HG03108 (cell line): ENCODE measurements around the gene SLC4A9.

Experiments
- ATAC-seq: cut with Tn5 transposase; IDR thresholded peaks from one replicate; pipeline ENCODE4 v1.9.1; 2021; ENCODE audit warnings: moderate library complexity; ENCODE audit not compliant: unreplicated experiment

The SLC4A9 gene

DNA sequence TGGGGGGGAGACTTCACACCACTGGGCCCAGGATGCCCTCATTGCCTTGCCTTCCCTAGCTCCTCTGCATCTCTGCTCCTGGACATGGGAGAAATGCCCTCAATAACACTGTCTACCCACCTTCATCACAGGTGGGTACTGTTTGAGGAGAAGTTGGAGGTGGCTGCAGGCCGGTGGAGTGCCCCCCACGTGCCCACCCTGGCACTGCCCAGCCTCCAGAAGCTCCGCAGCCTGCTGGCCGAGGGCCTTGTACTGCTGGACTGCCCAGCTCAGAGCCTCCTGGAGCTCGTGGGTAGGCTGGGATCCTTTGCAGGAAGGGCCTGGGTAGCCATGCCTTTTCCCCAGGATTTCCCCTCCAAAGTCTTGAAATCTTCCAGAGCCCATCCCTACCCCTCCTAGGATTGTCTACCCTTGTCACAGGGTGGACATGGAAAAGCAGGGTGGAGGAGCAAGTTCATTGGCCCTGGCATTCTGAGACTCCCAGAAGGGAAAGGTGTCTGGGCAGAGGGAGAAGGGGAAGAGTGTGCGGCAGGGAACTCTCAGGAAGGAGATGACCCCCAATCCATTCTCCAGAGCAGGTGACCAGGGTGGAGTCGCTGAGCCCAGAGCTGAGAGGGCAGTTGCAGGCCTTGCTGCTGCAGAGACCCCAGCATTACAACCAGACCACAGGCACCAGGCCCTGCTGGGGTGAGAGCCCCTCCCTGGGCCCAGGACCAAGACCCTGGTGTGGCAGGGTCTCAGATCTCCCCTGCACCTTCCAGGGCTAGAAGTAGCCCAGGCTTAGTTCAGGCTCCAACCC is 886 bp downstream of the SLC4A9 start:
- no peak for ATAC-seq

- ATAC-seq, result no peak
Observed at GRCh38 chr5:140361901-140362300, 1.9 kb downstream of the SLC4A9 start.

GRCh38 chr5:140362311-140362710 is 2.3 kb downstream of the SLC4A9 start:
- ATAC-seq, result no peak

DNA sequence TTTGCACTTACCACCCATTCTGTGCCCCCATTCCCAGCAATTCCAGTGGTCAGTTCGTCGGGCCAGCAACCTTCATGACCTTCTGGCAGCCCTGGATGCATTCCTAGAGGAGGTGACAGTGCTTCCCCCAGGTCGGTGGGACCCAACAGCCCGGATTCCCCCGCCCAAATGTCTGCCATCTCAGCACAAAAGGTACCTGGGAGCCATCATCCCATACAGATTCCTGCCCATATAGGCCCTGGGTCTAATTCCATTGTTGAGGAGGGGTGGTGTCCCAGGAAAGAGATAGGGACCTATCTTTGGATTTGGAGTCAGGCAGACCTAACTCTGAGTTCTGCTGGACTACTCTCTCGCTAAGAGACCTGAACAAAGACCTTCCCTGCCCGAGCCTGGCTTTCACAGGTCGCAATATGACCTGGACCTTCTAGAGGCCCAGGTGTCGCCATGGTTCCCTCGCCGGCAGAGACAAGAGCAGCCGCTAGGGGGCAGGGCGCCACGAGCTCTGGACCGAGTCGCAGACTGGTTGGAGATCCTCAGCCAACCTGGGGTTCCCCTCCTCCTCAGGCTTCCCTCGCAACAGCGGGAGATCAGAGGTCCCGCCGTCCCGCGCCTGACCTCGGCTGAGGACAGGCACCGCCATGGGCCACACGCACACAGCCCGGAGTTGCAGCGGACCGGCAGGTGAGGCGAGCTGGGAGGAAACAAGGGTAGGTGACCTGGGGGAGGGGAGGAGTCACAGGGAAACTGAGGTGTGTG is 3.1 kb downstream of the SLC4A9 start:
- peak; percentile 88 for ATAC-seq

- ATAC-seq, result no peak
Observed at GRCh38 chr5:140363631-140364471, 3.9 kb downstream of the SLC4A9 start.

GRCh38 chr5:140364472-140364765 is 4.4 kb downstream of the SLC4A9 start:
- no peak for ATAC-seq

- no peak for ATAC-seq
Observed at GRCh38 chr5:140365282-140365681, 5.3 kb downstream of the SLC4A9 start.

DNA sequence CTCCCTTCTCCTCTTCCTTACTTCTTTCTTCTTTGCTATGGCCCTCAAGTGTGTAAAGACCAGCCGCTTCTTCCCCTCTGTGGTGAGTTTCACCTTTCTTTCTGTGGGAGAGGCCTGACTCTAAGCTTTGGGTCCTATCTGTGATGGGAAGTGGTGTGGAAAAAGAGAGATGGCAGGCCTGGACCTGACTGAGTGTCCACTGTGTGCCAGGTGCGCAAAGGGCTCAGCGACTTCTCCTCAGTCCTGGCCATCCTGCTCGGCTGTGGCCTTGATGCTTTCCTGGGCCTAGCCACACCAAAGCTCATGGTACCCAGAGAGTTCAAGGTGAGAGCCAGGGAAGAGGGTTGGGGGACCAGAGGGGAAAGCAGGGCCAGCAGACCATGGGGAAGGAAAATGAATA is 5.9 kb downstream of the SLC4A9 start:
- ATAC-seq, result no peak

- ATAC-seq, result no peak
Observed at GRCh38 chr5:140366589-140367255, 6.7 kb downstream of the SLC4A9 start.

- ATAC-seq, result no peak
Observed at GRCh38 chr5:140367256-140368013, 7.4 kb downstream of the SLC4A9 start.

DNA sequence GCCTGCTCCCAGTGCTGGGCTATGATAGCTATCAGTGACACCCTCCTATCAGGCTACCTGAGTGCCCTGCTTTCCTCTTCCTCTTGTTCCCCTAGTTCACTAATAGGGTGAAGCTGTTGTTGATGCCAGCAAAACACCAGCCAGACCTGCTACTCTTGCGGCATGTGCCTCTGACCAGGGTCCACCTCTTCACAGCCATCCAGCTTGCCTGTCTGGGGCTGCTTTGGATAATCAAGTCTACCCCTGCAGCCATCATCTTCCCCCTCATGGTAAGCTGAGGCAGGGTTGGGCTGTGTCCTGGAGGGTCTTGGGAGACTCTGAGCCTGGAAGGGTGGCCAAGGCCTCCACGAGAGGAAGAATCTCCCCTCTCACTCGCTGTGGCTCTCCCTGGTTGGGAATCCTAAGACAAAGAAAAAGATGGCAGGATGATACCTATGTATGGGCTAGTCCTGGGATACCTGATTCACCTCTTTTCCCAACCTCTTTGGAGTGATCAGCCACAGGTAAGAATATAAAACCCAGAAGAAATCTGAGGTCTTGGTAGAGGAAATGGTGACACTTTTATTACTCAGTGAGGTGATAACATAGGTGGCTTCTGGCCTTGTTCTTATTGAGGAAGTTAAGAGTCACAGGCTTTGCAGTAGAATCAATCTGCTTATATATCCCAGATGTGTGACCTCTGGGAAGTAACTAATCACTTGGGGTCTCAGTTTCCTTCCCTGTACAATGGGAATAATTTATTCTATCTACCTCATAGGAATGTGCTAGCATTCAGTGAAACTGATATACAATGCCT is 11.6 kb downstream of the SLC4A9 start:
- no peak for ATAC-seq

GRCh38 chr5:140372971-140373487 is 13.0 kb downstream of the SLC4A9 start:
- ATAC-seq, result peak; percentile 70

GRCh38 chr5:140381351-140381750 is 21.4 kb downstream of the SLC4A9 start:
- no peak for ATAC-seq

- no peak for ATAC-seq
Observed at GRCh38 chr5:140381972-140382371, 22.0 kb downstream of the SLC4A9 start.

- no peak for ATAC-seq
Observed at GRCh38 chr5:140382866-140383265, 22.9 kb downstream of the SLC4A9 start.

- ATAC-seq, result no peak
Observed at GRCh38 chr5:140383300-140383699, 23.3 kb downstream of the SLC4A9 start.

DNA sequence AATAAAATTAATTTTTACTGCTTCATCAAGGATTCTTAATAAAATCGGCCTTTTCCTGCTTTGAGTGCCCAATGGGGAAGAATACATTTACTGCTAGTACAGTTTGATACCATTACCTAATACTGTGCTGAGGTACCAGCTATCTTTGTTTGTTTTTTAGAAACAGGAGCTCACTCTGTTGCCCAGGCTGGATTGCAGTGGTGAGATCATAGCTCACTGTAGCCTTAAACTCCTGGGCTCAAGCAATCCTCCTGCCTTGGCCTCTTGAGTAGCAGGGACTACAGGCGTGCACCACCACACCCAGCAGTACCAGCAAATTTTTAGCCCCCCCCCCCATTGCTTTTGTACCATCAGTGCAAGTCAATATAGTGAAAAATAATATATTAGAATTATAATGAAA is 28.1 kb downstream of the SLC4A9 start:
- no peak for ATAC-seq

- ATAC-seq, result no peak
Observed at GRCh38 chr5:140391312-140391711, 31.3 kb downstream of the SLC4A9 start.

- ATAC-seq, result no peak
Observed at GRCh38 chr5:140391732-140392131, 31.7 kb downstream of the SLC4A9 start.
